ENCODE results near the gene MCIDAS. TPM values are rescaled to one million over a fixed set of nuclear protein-coding genes. Genes with fewer than 3 reads are reported as not detected.

Gene MCIDAS
- total and polyA plus RNA-seq, 2 of the 8 experiments (the other 6 are each of a cell fraction or from before 2014, with no cell fraction given) = 0.15 TPM; not detected in 1

DNA sequence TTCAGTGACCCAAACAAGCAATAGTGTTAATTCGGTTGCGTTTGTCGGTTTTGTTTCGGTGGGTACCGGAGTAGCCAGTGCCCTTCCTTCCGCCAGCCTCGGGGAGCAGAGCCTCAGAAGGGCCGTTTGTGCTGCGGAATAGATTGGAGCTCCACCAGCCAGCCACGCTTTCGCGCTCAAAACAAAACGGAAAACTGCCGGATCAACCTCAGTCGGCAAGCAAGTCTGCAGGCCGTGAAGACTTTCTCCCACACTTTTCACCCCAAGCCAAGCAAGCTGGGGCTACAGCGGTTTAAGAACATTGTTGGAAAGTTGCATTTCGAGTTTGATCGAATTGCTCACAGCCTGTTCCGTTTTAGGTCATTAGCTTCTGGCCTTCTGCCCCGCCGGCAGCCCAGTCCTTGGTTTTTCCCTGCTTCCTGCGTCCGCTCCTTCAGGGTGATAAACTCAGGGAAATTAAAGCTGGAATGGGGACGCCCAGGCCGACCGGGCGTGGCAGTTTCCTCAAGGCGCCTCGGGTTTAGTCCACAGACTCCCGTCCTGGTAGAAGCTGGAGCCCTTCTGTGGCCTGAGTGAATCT, 7.1 kb upstream of the MCIDAS start:
- peaks cover 0 to 5% (median 0%) of the 10 kb centered on the region in 4 experiments; a peak in 1 of 8 replicates for H3K36me3 ChIP-seq (ENCODE audit: control insufficient read depth in 2 of 4, insufficient read depth in 4 of 4, low read length in 3 of 4)
- no peak overlapping the region for H2BK15ac ChIP-seq (ENCODE audit: low read length)
- H3K4me3 ChIP-seq (ENCODE audit: extremely low read depth in 1 of 4, insufficient read depth in 2 of 4, low read depth in 3 of 4, low read length in 4 of 4) = peak overlapping the region; percentile 45 to 70 (median 60); a peak in 7 of 8 replicates
- no peak overlapping the region; the same call in 1 of the 2 replicates for H3K18ac ChIP-seq (ENCODE audit: extremely low read depth, low read length)
- H3K27ac ChIP-seq (ENCODE audit: low read depth, low read length) = no peak overlapping the region
- no peak overlapping the region for H2AK5ac ChIP-seq (ENCODE audit: low read depth, low read length)
- no peak overlapping the region for H3K23ac ChIP-seq (ENCODE audit: insufficient read length)
- H3K79me2 ChIP-seq (ENCODE audit: control insufficient read depth in 1 of 2, insufficient read depth in 2 of 2, low read length in 2 of 2) = no peaks in the 10 kb centered on the region
- 4% methylated on average over 31 of the region's 31 CpGs; no CpG with 5 or more reads in 1 of the 2 experiments for WGBS, 2 experiments (ENCODE audit: extremely low coverage in 1 of 2, insufficient coverage in 1 of 2, insufficient read length in 1 of 2, insufficient replicate concordance in 2 of 2, low coverage in 1 of 2, low lambda C conversion rate in 2 of 2, missing lambda C conversion rate in 1 of 2)
- CTCF ChIA-PET (ENCODE audit: partially characterized antibody) = interaction anchor here (0.7 to 13.6 kb wide), 7 partner anchors 9 to 60 kb away, joined by 3 to 143 read pairs (median 4); partner anchors contain the start of gene CDC20B
- H3K79me1 ChIP-seq (ENCODE audit: low read depth, low read length) = no peaks in the 10 kb centered on the region
- H4K8ac ChIP-seq (ENCODE audit: extremely low read depth, insufficient read depth, low read length) = no peak overlapping the region
- H2BK12ac ChIP-seq (ENCODE audit: low read depth, low read length) = 0 out of 2 replicates have a peak overlapping the region, but pooled peaks have one; percentile 42
- H2AFZ ChIP-seq (ENCODE audit: low read length) = 0 out of 2 replicates have a peak overlapping the region, but pooled peaks have one; percentile 68
- no peak overlapping the region for H4K5ac ChIP-seq (ENCODE audit: insufficient read length, low read depth, low read length)
- no peak overlapping the region for H3K56ac ChIP-seq (replicated peaks; ENCODE audit: insufficient read length, low read depth, low read length)
- no peak overlapping the region for H3K14ac ChIP-seq (ENCODE audit: insufficient read length)
- peaks cover 0 to 24% (median 12%) of the 10 kb centered on the region in 4 experiments; a peak in 6 of 7 replicates for H3K4me1 ChIP-seq (replicated peaks in 1 of 4; ENCODE audit: control insufficient read depth in 3 of 4, insufficient read depth in 4 of 4, low read length in 3 of 4)
- peaks cover 20% of the 10 kb centered on the region; the same call in 1 of the 2 replicates for H3K23me2 ChIP-seq (ENCODE audit: low read depth, low read length)
- no peak overlapping the region for H2BK20ac ChIP-seq (ENCODE audit: low read length)
- peaks cover 5 to 18% of the 10 kb centered on the region in 2 experiments for H4K20me1 ChIP-seq (replicated peaks in 1 of 2; ENCODE audit: control insufficient read depth in 1 of 2, insufficient read depth in 2 of 2, low read length in 2 of 2)
- no peak overlapping the region for H2BK5ac ChIP-seq (ENCODE audit: low read depth, low read length)
- H3K4me2 ChIP-seq (ENCODE audit: insufficient read depth in 1 of 2, low read depth in 2 of 2, low read length in 2 of 2) = peak overlapping the region; percentile 92 to 96
- DNase-seq (ENCODE audit: low read depth in 1 of 2, low spot score in 2 of 2) (no peak), FAIRE-seq (no peak)
- no peaks in the 10 kb centered on the region for H3K9me3 ChIP-seq (ENCODE audit: insufficient read depth in 2 of 2, low read depth in 1 of 2, low read length in 1 of 2)
- peaks cover 47 to 75% (median 69%) of the 10 kb centered on the region in 4 experiments for H3K27me3 ChIP-seq (replicated peaks in 1 of 4; ENCODE audit: control insufficient read depth in 3 of 4, extremely low read depth in 1 of 4, insufficient read depth in 3 of 4, low read length in 3 of 4)
- no peak overlapping the region for H4K91ac ChIP-seq (replicated peaks; ENCODE audit: insufficient read length, low read length)
- H2BK120ac ChIP-seq (replicated peaks; ENCODE audit: low read depth, low read length) = no peak overlapping the region
- no peak overlapping the region for H3K4ac ChIP-seq (replicated peaks; ENCODE audit: insufficient read length, low read depth, low read length)
- TF ChIP-seq BACH1 (IDR thresholded peaks at IDR 0.05; ENCODE audit: low read length) (no peak), RNF2 (IDR thresholded peaks at IDR 0.05; ENCODE audit: borderline replicate concordance, low read depth, low read length, missing control alignments, poor library complexity, severe bottlenecking) (peak; percentile 66), EZH2 (IDR thresholded peaks at IDR 0.05; ENCODE audit: low read depth, low read length, severe bottlenecking) (peak; percentile 65), BRCA1 (IDR thresholded peaks at IDR 0.05; ENCODE audit: low read depth, low read length) (no peak), SUZ12 (IDR thresholded peaks at IDR 0.05; ENCODE audit: low read length) (peak; percentile 80), JUND (IDR thresholded peaks at IDR 0.05; ENCODE audit: low read length) (no peak), POU5F1 (IDR thresholded peaks at IDR 0.05; ENCODE audit: low read depth, low read length) (no peak), SIRT6 (IDR thresholded peaks at IDR 0.05; ENCODE audit: low read length) (no peak), POLR2AphosphoS5 (IDR thresholded peaks at IDR 0.05; ENCODE audit: low read depth, low read length) (no peak), KDM4A (IDR thresholded peaks at IDR 0.05; ENCODE audit: low read depth, low read length, severe bottlenecking) (peak; percentile 10), NRF1 (IDR thresholded peaks at IDR 0.05; ENCODE audit: low read depth, low read length) (peak; percentile 4; the same call in 1 of the 2 replicates)
- POLR2A ChIA-PET (ENCODE audit: partially characterized antibody) = interaction anchor here (1.2 to 3.7 kb wide), 5 partner anchors 11 to 318 kb away, joined by 3 to 21 read pairs (median 8); no protein-coding TSS in a partner anchor
- no peak overlapping the region for H3K9ac ChIP-seq (replicated peaks in 1 of 4; ENCODE audit: extremely low read depth in 1 of 4, low read depth in 3 of 4, low read length in 3 of 4)

Measured in H1 (cell line).